NCI-H774 (cell line): ENCODE measurements around the gene NTNG1.
"Not testable (repeated sequence)": the region's sequence is repeated elsewhere in the genome, so short reads cannot be mapped to it uniquely, and the experiment has no call there.

Source experiments
- DNase-seq: peaks from one replicate; lab custom pipeline; 2025; lab: John Stamatoyannopoulos, UW

The NTNG1 gene

GRCh38 chr1:107140703-107141490 is at the start of gene NTNG1:
Gene NTNG1, plus strand, starts transcription at chr1:107141039.
- DNase-seq, result peak; percentile 54

GRCh38 chr1:107091418-107091817 is 49.4 kb upstream of the NTNG1 start:
- no peak for DNase-seq

GRCh38 chr1:107093395-107093794 is 47.4 kb upstream of the NTNG1 start:
- DNase-seq, result not testable (repeated sequence)

- DNase-seq, result no peak
Measured at GRCh38 chr1:107095647-107096046, 45.2 kb upstream of the NTNG1 start.

- no peak for DNase-seq
Measured at GRCh38 chr1:107096690-107097089, 44.1 kb upstream of the NTNG1 start.

- no peak for DNase-seq
Measured at GRCh38 chr1:107098961-107099360, 41.9 kb upstream of the NTNG1 start.

GRCh38 chr1:107100331-107100984 is 40.4 kb upstream of the NTNG1 start:
- no peak for DNase-seq

GRCh38 chr1:107105914-107106313 is 34.9 kb upstream of the NTNG1 start:
- no peak for DNase-seq

- DNase-seq, result no peak
Measured at GRCh38 chr1:107110326-107110725, 30.5 kb upstream of the NTNG1 start.

- no peak for DNase-seq
Measured at GRCh38 chr1:107116306-107116790, 24.5 kb upstream of the NTNG1 start.

GRCh38 chr1:107122225-107122624 is 18.6 kb upstream of the NTNG1 start:
- DNase-seq, result no peak

GRCh38 chr1:107123741-107124140 is 17.1 kb upstream of the NTNG1 start:
- no peak for DNase-seq

GRCh38 chr1:107124694-107125093 is 16.1 kb upstream of the NTNG1 start:
- DNase-seq, result no peak

- DNase-seq, result no peak
Measured at GRCh38 chr1:107132195-107132594, 8.6 kb upstream of the NTNG1 start.

GRCh38 chr1:107132780-107133179 is 8.1 kb upstream of the NTNG1 start:
- no peak for DNase-seq

GRCh38 chr1:107135463-107135862 is 5.4 kb upstream of the NTNG1 start:
- DNase-seq, result no peak

- DNase-seq, result no peak
Measured at GRCh38 chr1:107138166-107138565, 2.7 kb upstream of the NTNG1 start.

- DNase-seq, result no peak
Measured at GRCh38 chr1:107138767-107139445, 1.9 kb upstream of the NTNG1 start.

- DNase-seq, result no peak
Measured at GRCh38 chr1:107139833-107140702, 771 bp upstream of the NTNG1 start.

GRCh38 chr1:107141491-107142126 is 770 bp downstream of the NTNG1 start:
- DNase-seq, result peak; percentile 54

- DNase-seq, result peak; percentile 48
Measured at GRCh38 chr1:107142140-107142542, 1.3 kb downstream of the NTNG1 start.
